ENCODE data around the gene BCL7A.

- TF ChIP-seq, protein P1, sequence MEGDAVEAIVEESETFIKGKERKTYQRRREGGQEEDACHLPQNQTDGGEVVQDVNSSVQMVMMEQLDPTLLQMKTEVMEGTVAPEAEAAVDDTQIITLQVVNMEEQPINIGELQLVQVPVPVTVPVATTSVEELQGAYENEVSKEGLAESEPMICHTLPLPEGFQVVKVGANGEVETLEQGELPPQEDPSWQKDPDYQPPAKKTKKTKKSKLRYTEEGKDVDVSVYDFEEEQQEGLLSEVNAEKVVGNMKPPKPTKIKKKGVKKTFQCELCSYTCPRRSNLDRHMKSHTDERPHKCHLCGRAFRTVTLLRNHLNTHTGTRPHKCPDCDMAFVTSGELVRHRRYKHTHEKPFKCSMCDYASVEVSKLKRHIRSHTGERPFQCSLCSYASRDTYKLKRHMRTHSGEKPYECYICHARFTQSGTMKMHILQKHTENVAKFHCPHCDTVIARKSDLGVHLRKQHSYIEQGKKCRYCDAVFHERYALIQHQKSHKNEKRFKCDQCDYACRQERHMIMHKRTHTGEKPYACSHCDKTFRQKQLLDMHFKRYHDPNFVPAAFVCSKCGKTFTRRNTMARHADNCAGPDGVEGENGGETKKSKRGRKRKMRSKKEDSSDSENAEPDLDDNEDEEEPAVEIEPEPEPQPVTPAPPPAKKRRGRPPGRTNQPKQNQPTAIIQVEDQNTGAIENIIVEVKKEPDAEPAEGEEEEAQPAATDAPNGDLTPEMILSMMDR (conservative IDR thresholded peaks at IDR 0.05) = no peak
- no peak for TF ChIP-seq EZH2 (IDR thresholded peaks at IDR 0.05; ENCODE audit: low read depth)
Measured at GRCh38 chr12:122021822-122022392, at the start of gene BCL7A.

Data from PC-9 (cell line).